SK-N-DZ (cell line): ENCODE data around the gene ORM1. TPM values are rescaled to one million over a fixed set of nuclear protein-coding genes. Genes with fewer than 3 reads are reported as not detected.
"Not testable (repeated sequence)": the region's sequence is repeated elsewhere in the genome, so short reads cannot be mapped to it uniquely, and the experiment has no call there.

Source experiments
- DNase-seq: peaks from one replicate; pipeline ENCODE4 v3.0.0-alpha.2; 2015; ENCODE audit warnings: low spot score
- polyA plus RNA-seq, 2 experiments: library from polyadenylated mRNA; depleted of rRNA; stranded (reverse); fragments of >200 nt; gene quantifications; 2 replicates each; pipeline ENCODE4 v1.2.3, GENCODE V29; 2014

ORM1 gene
- not detected in 2 replicates for polyA plus RNA-seq (2014; cell fraction: cytosol; rRNA removed)
- not detected in 2 replicates for polyA plus RNA-seq (2014; cell fraction: nucleus; rRNA removed)

DNA sequence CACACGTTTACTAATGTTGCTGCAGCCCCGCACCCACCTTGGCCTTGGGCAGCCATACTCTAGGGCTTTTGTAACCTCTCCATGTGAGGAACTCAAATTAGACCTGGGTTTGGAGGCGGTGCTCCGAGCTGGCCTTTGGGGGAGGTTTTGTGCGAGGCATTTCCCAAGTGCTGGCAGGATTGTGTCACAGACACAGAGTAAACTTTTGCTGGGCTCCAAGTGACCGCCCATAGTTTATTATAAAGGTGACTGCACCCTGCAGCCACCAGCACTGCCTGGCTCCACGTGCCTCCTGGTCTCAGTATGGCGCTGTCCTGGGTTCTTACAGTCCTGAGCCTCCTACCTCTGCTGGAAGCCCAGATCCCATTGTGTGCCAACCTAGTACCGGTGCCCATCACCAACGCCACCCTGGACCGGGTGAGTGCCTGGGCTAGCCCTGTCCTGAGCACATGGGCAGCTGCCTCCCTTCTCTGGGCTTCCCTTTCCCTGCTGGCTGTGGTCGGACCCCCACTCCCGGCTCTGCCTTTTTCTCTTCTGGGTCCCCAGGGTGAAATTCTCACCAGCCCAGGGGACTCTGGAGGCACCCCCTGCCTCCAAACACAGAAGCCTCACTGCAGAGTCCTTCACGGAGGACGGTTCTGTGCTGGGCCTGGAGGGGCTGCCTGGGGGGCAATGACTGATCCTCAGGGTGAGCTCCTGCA is at the start of gene ORM1:
Gene ORM1, plus strand, starts transcription at position 268 of the 701 bp plus-strand sequence. Its CDS starts 36 bp downstream, at position 304.
- DNase-seq = not testable (repeated sequence)

DNA sequence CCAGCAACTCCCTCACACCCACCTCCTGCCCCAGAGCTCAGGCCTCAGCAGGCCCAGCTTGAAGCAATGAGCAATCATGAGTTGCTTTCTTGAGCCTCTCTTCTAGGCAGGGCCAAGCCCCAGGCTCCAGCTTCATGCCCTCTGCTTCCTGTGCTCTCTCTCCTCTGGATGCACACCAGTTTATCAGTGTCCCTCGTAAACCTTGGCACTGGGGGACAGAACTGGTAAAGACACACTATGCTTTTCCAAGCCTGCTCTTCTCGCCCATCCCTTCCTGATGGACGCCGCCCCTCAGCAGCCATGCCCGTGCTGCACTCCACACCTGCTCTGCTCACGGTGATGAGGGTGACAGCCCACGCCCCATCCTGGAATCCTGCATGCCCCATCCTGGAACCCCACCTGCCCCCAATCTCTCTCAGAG is 49.4 kb upstream of the ORM1 start:
- no peak for DNase-seq

DNA sequence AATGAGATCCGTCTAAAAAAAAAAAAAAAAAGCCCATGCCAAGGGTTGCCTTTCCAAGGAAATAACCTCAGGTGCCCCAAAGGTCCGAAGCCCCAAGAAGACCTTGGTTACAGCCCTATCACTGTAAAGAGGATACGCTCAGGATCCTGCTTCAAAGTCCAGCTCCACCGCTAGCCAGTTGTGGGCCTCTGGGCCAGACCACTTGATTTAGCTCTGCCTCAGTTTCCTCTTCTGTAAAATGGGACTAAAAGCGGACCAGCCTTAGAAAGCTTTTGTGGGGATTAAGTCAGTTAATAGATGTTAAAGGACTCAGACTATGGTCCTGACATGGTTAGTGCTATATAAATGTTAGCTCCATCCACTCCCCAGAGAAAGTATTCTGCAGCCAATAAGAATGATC is 48.7 kb upstream of the ORM1 start:
- DNase-seq = no peak

DNA sequence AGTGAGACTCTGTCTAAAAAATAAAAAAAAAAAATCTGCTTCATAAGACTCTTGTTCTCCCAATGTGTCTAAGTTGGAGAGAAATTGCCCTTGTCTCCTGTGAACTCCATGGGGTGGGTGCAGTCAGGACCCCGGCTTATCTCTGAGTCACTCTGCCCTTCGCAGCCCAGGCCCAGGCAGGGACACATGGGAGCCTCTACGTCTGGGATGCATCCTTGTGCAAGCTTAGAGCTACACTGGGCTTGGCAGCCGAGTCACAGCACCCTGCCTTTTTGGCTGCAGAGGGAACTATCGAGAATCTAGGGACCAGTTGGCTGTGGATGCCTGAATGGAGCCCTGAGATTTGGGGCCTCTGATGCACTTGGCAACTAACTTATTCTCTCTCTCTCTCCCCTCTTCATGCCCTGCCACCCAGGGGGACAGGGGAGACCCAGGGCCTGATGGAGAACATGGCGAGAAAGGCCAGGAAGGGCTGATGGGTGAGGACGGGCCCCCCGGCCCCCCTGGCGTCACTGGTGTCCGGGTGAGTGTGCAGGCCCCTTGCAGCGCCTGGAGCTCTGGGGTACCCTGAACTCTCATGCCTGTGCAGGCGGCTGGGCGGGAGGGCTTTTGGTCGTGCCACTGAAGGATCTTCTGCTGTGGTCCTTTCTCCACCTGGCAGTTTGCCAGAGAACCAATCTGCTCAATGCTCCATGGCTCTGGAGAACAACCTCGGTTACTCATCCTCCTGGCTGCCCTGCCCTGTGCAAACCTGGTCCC is 47.5 kb upstream of the ORM1 start:
- no peak for DNase-seq

DNA sequence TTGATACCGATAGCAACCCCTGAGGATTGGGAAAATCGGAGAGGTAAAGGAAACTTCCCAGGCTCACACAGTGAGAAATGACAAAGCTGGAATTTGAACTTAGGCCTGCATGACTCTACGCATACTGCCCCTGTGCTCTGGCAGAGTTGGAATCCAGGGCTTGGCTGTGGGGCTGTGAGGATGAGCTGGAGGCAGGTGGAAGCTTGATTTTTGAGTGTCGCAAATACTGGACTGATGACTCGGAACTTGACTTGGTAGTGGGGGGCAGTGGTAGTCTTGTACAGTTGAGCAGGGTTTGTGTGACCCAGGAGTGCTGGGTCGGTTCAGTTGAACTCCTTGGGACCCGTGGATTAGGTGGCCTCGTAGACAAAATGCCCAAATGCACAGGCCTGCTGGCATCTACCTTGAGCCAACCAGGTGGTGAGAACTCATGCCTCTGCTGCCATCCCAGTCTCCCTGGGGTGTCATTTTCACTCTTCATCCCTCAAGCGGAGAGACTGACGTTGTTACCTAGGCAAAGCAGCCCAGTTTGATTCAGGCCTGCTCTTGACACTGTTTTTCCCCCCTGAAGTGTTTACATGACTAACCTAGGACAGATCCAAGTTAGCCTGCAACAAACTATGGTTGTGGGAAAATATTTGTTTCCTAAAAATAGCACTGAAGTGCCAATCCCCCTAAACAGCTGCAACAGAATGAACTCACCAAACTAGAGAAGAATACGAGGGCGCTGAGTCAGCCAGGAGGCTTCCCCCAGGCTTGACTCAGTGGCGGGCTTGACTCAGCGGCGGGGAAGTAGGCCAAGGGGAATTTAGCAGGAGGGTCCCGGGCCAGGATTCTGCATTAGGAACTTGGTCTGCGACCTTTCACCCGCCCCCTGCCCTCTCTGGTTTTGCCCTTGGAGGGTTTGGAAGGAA is 45.7 kb upstream of the ORM1 start:
- no peak for DNase-seq

DNA sequence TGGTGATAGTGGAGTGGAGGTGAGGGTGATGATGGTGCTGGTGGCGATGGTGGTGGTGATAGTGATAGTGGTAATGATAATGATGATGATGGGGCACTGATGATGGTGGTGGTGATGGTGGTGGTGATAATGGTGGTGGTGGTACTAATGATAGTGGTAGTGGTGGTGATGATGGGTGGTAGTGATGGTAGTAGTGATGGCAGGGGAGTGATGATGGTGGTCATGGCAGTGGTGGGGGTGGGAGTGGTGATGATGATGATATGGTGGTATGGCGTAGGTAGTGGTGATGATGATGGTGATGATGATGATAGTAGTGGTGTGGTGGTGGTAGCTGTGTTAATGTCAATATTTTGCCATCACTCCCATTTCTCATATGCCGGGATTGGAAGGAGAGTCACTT is 44.5 kb upstream of the ORM1 start:
- DNase-seq = no peak

DNA sequence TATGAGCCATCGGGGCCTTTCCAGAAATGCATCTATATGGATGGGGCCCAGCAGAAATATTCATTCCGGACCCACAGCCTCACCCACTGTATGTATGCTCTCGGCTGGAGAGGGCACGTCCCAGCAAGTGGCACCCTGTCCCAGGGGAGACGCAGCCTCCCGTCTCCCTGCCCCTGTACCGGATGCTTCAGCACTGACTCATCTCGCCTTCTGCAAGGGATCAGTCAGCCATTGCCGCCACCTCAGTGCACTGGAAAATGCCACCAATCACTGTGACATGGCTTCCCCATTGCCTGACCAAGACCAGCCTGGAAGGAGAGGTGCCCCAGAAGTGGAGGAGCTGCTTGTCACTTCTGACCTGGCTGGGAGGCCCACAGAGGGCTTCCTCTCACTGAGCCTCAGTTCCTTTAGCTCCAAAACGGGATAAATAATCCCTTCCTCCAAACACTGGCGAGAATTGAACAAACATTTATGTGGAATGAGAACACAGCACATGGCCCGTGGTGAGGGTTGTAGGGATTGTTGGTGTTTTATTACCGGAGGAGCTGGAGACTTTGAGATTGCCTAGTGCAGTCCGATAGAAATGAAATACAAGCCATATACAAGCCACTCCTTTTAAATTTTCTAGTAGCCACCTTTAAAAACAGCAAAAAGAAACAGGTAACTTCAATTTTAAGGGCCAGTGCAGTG is 43.9 kb upstream of the ORM1 start:
- no peak for DNase-seq

DNA sequence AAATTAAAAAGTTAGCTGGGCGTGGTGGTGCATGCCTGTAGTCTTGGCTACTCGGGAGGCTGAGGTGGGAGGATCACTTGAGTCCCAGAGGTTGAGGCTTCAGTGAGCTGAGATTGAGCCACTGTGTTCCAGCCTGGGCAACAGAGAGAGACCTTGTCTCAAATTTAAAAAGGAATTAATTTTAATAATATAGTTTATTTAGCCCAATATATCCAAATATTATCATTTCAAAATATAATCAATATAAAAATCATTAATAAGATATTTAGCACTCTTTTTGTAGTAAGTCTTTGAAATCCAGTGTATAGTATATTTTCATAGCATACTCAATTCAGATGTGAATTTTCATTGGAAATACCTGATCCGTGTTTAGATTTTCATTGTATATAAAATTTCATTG is 43.2 kb upstream of the ORM1 start:
- no peak for DNase-seq

DNA sequence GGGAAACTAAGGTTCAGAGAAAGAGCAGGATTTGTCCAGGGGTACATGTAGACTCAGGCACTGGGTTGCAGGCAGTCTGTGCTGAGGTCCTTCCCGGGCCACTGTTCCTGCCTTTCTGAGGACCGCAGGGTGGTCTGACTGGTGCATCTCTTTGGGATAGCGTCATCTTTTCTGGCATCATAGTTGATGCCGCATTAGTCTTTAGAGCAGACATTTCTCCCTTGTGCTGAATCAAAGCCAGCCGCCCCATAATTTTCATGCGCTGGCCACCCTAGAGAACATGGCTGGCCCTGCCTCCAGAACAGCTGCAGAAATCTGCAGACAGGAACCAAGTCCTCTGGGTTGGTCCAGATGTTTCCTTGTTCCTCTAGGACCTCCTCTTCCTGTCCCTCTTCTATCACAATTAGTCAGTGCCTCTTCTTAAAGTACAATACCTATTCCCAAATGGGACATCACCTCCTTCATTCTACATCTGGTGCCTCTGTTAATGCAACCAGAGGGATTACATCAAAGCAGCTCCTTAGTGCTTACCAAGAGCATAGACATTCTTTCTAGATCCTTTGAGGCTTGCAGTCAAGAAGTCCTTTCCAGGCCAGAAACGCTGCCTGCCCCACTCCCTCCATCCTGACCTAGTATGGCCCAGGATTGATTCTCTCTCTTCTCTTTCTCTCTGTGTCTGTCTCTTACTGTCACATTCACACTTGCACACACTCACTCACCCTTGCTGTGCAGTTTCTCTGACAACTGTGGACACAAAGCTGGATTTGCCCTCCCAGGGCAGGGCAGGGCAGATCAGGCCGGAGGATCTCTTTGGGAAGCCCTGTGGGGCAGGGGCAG is 42.0 kb upstream of the ORM1 start:
- DNase-seq = no peak

DNA sequence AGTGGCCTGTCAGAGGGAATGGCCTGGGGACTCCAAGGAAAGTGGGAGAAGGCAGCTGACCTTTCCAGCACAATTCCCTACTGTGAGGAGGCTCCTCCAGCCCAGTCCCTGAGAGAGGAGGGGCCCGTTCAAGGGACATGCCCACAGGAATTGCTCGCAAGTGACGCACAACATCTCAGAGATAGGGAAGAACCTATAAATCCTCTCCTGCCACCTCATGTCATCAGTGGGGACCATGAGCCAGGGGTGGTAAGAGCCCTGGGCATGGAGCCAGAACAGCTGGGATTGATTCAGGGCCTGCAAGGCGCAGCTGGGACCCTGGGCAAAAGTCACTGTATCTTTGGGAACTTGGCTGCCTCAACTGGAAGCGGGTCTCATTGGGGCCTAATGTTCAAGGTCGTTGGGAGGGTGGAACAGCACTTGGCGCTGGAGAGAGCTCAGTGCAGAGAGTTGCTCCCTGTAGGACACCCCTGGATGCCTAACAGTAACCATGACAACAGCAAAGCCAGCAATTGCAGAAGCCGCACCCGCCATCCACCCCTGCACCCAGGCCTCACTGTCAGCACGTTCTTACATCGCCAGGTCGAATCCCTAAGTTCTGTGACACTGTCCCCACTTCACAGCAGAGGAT is 41.3 kb upstream of the ORM1 start:
- no peak for DNase-seq

DNA sequence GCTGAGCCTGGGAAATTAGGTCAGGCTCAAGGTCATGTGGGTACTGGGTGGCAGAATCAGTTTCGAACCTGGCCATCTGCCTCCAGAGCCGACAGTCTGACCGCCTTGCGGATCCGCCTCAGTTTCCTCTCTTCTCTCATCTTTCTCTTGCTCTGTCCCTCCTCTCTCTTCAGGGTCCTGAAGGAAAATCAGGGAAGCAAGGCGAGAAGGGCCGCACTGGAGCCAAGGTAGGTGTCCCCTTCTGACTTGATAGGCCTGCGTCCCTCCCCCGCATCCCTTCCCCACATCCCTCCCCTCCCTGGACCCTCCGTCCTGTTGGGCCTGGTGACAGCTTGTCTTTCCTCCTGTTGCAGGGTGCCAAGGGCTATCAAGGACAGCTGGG is 40.8 kb upstream of the ORM1 start:
- no peak for DNase-seq

DNA sequence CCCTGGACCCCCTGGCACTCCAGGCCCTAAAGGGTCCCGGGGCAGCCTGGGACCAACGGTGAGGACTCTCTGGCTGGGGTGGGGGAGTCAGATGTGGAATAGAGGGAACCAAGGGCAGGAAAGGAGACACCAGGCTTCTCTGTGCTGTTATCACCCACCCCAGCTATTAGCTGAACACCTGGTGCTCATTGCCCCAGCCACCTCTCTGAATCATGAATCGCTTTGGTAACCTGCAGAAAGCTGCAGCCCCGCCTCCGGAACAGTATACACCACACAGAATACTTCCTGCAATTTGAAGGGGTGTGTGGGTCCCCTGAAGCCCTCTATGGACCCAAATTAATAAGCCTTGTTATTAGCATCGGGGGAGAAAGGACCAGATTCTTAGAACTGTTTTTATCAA is 40.4 kb upstream of the ORM1 start:
- DNase-seq = no peak

DNA sequence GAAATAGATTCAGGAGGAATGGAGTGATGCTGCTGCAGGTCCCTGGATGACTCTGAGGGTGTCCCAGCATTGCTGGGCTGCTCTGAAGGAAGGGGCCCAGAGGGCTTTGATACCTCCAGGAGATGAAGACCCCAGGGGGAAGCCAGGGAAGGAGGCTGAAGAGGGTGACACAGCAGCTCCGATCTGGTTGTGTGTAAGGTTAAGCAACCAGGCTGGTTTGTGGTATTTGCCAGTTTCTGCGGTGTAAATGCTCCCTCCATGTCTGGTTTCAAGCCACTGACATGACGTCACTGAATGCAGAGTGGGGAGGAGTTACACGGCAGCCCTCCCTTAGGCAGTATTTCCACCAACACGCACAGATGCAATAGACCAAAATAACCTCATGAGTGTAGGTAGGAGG is 40.0 kb upstream of the ORM1 start:
- no peak for DNase-seq

DNA sequence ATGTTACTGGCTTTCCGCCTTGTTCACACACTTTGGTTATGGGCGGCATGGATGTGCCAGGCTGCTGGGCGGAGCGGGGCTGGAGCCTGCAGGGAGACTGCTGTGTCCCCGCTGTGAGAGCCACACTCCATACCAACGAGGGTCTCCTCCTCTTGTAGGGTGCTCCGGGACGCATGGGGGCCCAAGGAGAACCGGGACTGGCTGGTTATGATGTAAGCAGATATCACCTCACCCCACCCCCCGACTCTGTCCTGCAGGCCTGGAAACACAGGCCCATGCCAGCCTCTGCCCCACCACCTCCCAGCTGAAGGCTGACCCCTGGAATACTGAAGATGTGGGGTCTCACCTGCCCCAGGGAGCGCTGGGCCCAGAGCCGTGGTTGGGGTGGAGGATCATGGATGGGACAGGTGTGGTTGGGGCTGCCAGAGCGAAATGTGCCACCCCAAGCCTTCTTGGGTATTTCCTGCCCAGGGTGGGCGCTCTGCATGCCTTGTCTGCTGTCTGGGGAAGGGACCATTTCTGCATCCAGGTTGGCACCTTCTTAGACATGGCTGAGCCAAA is 39.3 kb upstream of the ORM1 start:
- no peak for DNase-seq

DNA sequence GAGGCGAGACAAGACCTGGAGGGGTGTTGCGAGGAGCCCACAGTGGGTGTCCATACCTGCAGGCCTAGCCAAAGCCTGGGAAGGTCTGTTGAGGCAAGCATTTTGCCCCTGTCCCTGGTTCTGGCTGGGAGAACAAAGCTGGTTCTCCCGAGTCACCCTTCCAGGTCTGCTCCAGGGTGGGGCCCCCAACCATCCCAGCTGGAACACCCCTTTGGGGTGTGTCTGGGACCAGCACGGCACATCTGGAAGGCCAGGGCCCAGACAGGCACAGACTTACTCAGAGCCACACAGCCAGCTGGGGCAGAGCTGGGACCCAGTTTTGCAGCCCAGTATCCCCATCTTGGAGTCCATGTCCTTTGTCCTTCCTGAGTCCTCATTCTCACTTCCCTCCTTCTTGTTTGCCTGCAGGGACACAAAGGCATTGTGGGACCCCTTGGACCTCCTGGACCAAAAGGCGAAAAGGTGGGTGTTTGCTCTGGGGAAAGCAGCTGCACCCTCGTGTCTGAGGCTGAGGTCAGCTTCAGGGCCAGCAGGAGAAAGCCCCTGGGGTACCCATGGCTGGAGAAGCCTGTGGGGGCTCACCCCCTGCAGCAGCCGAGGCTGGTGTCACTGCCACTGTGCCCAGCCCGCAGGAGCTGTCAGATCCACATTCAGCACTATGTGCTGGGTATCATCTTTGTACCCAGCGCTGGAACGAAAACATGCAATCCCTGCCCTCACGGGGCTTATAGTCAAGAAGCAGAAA is 38.4 kb upstream of the ORM1 start:
- DNase-seq = no peak

DNA sequence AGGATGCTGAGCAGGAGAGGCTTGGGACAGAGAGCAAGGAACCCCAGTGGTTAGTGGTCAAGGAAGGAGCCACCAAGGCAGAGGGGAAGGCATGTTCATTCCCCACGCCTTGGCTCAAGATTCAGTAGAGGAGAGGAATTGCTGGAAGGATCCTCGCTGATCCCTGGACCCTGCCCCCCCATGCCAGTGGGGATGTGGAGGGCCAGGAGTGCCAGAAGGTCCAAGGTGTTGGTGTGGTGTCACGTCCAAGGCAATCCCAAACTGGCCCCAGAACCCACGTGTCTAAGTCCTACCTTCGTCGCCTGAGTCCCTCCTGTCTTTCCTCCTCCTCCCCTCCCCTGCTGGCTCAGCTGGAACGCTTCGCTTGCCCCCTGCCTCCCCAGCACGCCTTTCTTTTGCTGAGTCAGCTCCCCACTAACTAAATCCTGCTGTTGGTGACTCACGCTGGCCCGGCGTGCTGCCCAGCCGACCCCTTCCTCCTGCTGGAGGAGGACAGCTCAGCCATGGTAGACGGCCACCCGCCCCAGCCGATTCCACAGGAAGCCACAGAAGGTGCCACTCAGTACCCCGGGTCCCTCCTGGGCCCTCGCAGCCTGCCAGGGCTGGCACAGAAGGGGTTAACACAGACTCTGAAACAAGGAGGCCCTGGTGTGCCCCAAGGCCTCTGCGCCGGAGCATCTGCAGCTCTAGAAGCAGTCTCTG is 37.6 kb upstream of the ORM1 start:
- DNase-seq = no peak

DNA sequence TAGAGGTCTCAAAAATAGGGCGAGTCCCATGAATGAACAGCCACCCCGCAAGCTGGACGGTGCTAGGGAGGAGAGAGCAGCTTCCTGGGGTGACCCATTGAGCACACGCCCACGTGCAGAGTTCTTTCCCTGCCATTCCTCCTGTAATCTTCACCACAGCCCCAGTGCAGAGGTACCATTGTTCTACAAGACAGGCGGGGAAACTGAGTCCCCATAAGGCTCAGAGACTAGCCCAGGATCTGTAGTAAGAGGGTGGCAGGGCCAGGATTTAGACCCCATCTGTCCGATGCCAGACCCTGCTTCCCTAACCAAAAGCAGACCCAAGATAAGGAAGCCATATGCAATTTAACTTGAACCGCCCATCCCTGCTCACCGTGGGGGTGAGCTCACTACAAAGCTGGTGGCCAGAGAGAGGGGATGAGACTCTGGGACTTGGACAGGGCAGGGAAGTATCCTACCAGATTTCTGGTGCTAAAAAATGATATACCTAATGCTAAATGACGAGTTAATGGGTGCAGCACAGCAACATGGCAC is 36.7 kb upstream of the ORM1 start:
- DNase-seq = no peak
